Lung (tissue), 12 donors: ENCODE data around the gene NDUFA11. TPM values are rescaled to one million over a fixed set of nuclear protein-coding genes. Genes with fewer than 3 reads are reported as not detected.

Experiments
- ATAC-seq: fragments of 200-7000 bp; cut with Tn5 transposase; one replicate; pipeline ENCODE4 v1.9.1; 2020; ENCODE audit warnings: moderate number of reproducible peaks; ENCODE audit not compliant: insufficient read depth, low FRiP score
- DNase-seq, 3 donors: peaks; one replicate each; pipeline ENCODE4 v3.0.0-alpha.2; 2013 to 2017
- H3K27ac ChIP-seq, 2 donors: one replicate each; pipeline ENCODE4 v1.5.1; 2013; ENCODE audit warnings: mild to moderate bottlenecking in 2 of 2, moderate library complexity in 2 of 2, control low read depth in 1 of 2, inconsistent platforms in 1 of 2, low read depth in 1 of 2, low read length in 1 of 2
- H3K27me3 ChIP-seq, 3 donors: one replicate each; pipeline ENCODE4 v1.5.1; 2013; ENCODE audit warnings: low read length in 2 of 3; ENCODE audit not compliant: control insufficient read depth in 3 of 3, insufficient read depth in 3 of 3
- H3K36me3 ChIP-seq, 4 donors: one replicate each; pipeline ENCODE4 v1.5.1; 2013; ENCODE audit warnings: low read length in 4 of 4, mild to moderate bottlenecking in 1 of 4, moderate library complexity in 1 of 4; ENCODE audit not compliant: control insufficient read depth in 4 of 4, insufficient read depth in 4 of 4
- H3K4me1 ChIP-seq, 5 donors: one replicate each; pipeline ENCODE4 v1.5.1; 2013; ENCODE audit warnings: low read length in 5 of 5, mild to moderate bottlenecking in 2 of 5, moderate library complexity in 1 of 5; ENCODE audit not compliant: control insufficient read depth in 5 of 5, insufficient read depth in 5 of 5
- H3K4me3 ChIP-seq: one replicate; pipeline ENCODE4 v1.5.1; 2013; ENCODE audit warnings: mild to moderate bottlenecking, control low read depth, moderate library complexity
- H3K9ac ChIP-seq, 2 donors: one replicate each; pipeline ENCODE4 v1.5.1; 2013; ENCODE audit warnings: low read length in 2 of 2, control low read depth in 1 of 2; ENCODE audit not compliant: insufficient read depth in 1 of 2
- H3K9me3 ChIP-seq, 4 donors: one replicate each; pipeline ENCODE4 v1.5.1; 2013; ENCODE audit warnings: low read length in 3 of 4, mild to moderate bottlenecking in 1 of 4, moderate library complexity in 1 of 4; ENCODE audit not compliant: control insufficient read depth in 4 of 4, insufficient read depth in 3 of 4
- WGBS, 2 donors: extraction: QIAGEN DNeasy Blood & Tissue Kit; methylation state at CpG; one replicate each; pipeline ENCODE4 v1.1.7; 2013; 5-methylcytosine and 5-hydroxymethylcytosine counted together
- polyA plus RNA-seq, 2 donors: library from polyadenylated mRNA; stranded (reverse); fragments of 200-250 nt; gene quantifications; one replicate each; pipeline ENCODE4 v1.2.1, GENCODE V29; 2013
- total RNA-seq, 2 donors: library from RNA; depleted of rRNA in 1 of 2; stranded (reverse); fragments of >200 nt in 1 of 2; gene quantifications; one replicate each; pipeline ENCODE4 v1.2.1, GENCODE V29; 2014 to 2021
- TF ChIP-seq, protein P1 (sequence below): IDR thresholded peaks from 2 replicates; pipeline ENCODE4 v1.5.1; 2012; ENCODE audit warnings: mild to moderate bottlenecking; ENCODE audit errors: control extremely low read depth, extremely low read depth
- donor health status: control.
- donor health status: control.
- donor health status: Bipolar disorder and iron deficiency.
- donor health status: healthy.
- donor health status: DM: yes; HTN: yes; CAD: no.

NDUFA11 gene
- total and polyA plus RNA-seq, 4 donors = 52.5 to 344 (median 278) TPM

DNA sequence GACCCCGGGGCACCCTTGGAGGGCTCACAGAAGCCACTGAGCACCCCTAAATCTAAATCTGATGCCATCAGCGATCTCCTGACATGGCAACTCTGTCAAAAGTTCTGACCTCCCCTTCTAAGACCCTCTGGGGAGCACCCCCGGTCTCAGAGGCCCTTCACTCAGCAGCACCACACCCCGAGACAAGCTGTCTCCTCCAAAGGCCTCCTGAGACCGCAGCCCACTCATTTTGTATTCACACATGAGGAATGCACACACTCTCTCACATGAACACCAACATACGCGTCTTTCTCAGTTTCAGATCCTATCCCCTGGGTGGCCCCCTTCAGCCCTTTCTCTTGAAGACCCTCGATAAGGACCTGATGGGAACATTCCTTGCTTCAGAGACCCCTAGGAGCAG lies 2.6 kb downstream of the NDUFA11 start:
- 93 to 94% methylated on average over 8 of the region's 8 CpGs for WGBS, 2 donors
- H3K4me1 ChIP-seq = peaks cover 0 to 16% (median 0%) of the 10 kb centered on the region in 5 donors

DNA sequence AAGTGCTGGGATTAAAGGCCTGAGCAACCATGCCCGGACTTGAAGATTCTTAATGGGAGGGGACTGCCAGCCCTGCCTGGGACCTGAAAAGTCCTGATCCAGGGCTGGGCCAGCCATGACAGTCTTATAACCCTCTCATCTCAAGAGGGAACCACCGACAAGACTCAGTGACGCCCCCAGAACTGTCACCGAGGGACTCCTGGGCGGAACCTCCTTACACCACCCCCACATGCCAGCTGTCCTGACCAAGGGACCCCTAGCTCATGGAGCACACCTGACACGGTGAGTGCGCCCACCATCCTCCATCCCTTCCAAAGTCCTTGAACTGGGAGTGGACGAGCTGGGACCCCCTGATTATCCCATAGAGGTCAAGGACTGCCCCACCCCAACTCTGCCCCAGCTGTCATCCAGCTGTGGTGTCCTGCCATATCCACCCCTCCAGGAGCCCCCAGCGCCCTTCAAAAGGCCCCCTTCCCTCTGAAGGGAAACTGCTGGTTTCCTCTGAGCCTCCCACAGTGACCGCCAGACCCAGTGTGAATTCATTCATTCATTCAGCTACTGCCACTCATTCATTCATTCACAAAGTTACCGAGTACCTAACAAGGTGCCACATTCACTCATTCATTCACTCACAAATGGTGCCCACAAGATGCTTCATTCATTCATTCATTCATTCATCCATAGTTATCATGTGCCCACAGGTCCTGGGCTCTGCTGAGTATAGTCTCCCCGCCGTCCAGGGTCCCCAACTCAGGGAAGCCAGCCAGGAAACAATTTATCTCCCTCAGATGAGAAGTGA lies 3.7 kb downstream of the NDUFA11 start:
- no peak for DNase-seq
- H3K27ac ChIP-seq = no peak overlapping the region
- H3K9ac ChIP-seq = no peak overlapping the region
- H3K9me3 ChIP-seq = no peaks in the 10 kb centered on the region
- no peak overlapping the region for H3K4me3 ChIP-seq
- no peak for ATAC-seq
- H3K36me3 ChIP-seq = peaks cover 3 to 27% (median 9%) of the 10 kb centered on the region in 4 donors
- WGBS, 2 donors = 92 to 94% methylated on average over 13 of the region's 13 CpGs
- TF ChIP-seq, protein P1, sequence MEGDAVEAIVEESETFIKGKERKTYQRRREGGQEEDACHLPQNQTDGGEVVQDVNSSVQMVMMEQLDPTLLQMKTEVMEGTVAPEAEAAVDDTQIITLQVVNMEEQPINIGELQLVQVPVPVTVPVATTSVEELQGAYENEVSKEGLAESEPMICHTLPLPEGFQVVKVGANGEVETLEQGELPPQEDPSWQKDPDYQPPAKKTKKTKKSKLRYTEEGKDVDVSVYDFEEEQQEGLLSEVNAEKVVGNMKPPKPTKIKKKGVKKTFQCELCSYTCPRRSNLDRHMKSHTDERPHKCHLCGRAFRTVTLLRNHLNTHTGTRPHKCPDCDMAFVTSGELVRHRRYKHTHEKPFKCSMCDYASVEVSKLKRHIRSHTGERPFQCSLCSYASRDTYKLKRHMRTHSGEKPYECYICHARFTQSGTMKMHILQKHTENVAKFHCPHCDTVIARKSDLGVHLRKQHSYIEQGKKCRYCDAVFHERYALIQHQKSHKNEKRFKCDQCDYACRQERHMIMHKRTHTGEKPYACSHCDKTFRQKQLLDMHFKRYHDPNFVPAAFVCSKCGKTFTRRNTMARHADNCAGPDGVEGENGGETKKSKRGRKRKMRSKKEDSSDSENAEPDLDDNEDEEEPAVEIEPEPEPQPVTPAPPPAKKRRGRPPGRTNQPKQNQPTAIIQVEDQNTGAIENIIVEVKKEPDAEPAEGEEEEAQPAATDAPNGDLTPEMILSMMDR = no peak
- peaks cover 0 to 7% (median 0%) of the 10 kb centered on the region in 5 donors for H3K4me1 ChIP-seq
- no peaks in the 10 kb centered on the region for H3K27me3 ChIP-seq

More for the DNA sequence above, 2.6 kb downstream of the NDUFA11 start:
- DNase-seq (no peak), ATAC-seq (no peak)
- Histone ChIP-seq H3K9ac (no peak overlapping the region), H3K27me3 (no peaks in the 10 kb centered on the region), H3K27ac (no peak overlapping the region), H3K4me3 (no peak overlapping the region), H3K9me3 (no peaks in the 10 kb centered on the region), H3K36me3 (peaks cover 2 to 17% (median 3%) of the 10 kb centered on the region in 4 donors)
- TF ChIP-seq, protein P1 = no peak

DNA sequence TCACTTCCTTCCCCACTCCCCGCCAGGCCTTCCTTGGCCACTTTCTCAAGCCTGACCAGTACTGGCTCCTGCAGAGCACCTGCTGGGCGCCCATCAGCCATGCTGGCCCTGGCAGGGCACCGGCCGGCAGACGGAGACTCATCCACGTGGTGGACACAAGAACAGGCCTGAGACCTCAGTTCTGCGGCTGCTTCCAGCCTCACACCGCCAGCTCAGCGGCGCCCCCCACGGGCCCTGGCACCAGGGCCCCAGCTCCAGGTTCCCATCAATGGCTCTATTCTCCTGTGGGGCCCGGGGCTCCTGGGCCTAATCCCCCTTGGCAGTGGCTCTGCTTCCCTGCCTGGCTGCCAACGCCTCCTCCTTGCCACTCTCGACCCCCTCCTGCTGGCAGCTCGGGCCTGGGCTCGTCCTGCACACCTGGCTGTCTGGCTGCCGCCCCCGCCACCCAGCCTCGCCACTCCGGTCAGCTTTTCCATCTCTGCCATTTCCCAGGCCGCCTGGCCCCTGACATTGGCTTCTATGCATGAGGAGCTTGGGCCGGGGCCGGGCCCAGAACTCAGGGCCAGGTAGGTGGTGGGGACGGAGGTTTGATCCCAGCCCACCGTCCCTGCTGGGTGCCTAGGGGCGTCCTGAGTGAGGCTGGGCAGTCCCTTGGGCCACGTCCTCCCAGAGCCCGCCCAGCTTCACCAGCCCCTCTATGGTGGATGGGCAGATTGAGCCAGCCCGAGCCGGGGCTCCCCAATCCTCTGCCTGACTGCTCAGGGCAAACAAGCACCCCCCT lies 6.2 kb downstream of the NDUFA11 start:
- WGBS, 2 donors = 93 to 95% methylated on average over 29 to 30 of the region's 30 CpGs
- Histone ChIP-seq H3K9ac (no peak overlapping the region), H3K27me3 (no peaks in the 10 kb centered on the region), H3K36me3 (peaks cover 3 to 39% (median 10%) of the 10 kb centered on the region in 4 donors), H3K4me3 (no peak overlapping the region), H3K9me3 (no peaks in the 10 kb centered on the region), H3K4me1 (peaks cover 0 to 3% (median under 1%) of the 10 kb centered on the region in 5 donors), H3K27ac (no peak overlapping the region)
- DNase-seq (no peak), ATAC-seq (no peak)
- TF ChIP-seq, protein P1 = no peak
